Measurements from ENCODE around the gene DTNA.

- no peak for TF ChIP-seq POLR2A (IDR thresholded peaks at IDR 0.05)
- no peak for TF ChIP-seq CTCF (IDR thresholded peaks at IDR 0.05)
These were observed 6.0 kb upstream of the DTNA start for GRCh38 chr18:34704074-34704473.

All from prostate gland (tissue), 2 donors.